Muscle layer of duodenum (tissue), 2 donors: Measurements from ENCODE around the gene CYP2J2.
"Not testable (repeated sequence)": the region's sequence is repeated elsewhere in the genome, so short reads cannot be mapped to it uniquely, and the experiment has no call there.

Experiments
- H3K27ac ChIP-seq: one replicate; pipeline ENCODE4 v1.7.0; 2013; ENCODE audit warnings: mild to moderate bottlenecking, low read length
- H3K27me3 ChIP-seq: one replicate; pipeline ENCODE4 v1.7.0; 2013; ENCODE audit warnings: low read depth, mild to moderate bottlenecking, control low read depth, low read length
- H3K36me3 ChIP-seq, 2 donors: one replicate each; pipeline ENCODE4 v1.7.0; 2013; ENCODE audit warnings: low read length in 2 of 2, control low read depth in 1 of 2, mild to moderate bottlenecking in 1 of 2; ENCODE audit not compliant: insufficient read depth in 2 of 2, control insufficient read depth in 1 of 2
- H3K4me1 ChIP-seq, 2 donors: one replicate each; pipeline ENCODE4 v1.7.0; 2013; ENCODE audit warnings: low read length in 2 of 2, mild to moderate bottlenecking in 2 of 2, control low read depth in 1 of 2, moderate library complexity in 1 of 2; ENCODE audit not compliant: insufficient read depth in 2 of 2, control insufficient read depth in 1 of 2
- H3K4me3 ChIP-seq, 2 donors: one replicate each; pipeline ENCODE4 v1.7.0; 2013; ENCODE audit warnings: low read length in 2 of 2, low read depth in 1 of 2, mild to moderate bottlenecking in 1 of 2
- H3K9me3 ChIP-seq, 2 donors: one replicate each; pipeline ENCODE4 v1.7.0; 2013; ENCODE audit warnings: low read length in 2 of 2, control low read depth in 1 of 2, mild to moderate bottlenecking in 1 of 2; ENCODE audit not compliant: control insufficient read depth in 1 of 2
- donor health status: healthy.

Gene CYP2J2

GRCh38 chr1:59948990-59949389 lies 22.4 kb upstream of the CYP2J2 start:
- Histone ChIP-seq H3K4me3 (no peak overlapping the region), H3K36me3 (no peaks in the 10 kb centered on the region), H3K27me3 (no peaks in the 10 kb centered on the region), H3K27ac (no peak overlapping the region), H3K9me3 (no peaks in the 10 kb centered on the region), H3K4me1 (peaks cover 0 to 4% of the 10 kb centered on the region in 2 donors)

- Histone ChIP-seq H3K4me3 (no peak overlapping the region), H3K27ac (no peak overlapping the region), H3K9me3 (no peaks in the 10 kb centered on the region)
Observed at GRCh38 chr1:59947047-59947938, 20.7 kb upstream of the CYP2J2 start.

DNA sequence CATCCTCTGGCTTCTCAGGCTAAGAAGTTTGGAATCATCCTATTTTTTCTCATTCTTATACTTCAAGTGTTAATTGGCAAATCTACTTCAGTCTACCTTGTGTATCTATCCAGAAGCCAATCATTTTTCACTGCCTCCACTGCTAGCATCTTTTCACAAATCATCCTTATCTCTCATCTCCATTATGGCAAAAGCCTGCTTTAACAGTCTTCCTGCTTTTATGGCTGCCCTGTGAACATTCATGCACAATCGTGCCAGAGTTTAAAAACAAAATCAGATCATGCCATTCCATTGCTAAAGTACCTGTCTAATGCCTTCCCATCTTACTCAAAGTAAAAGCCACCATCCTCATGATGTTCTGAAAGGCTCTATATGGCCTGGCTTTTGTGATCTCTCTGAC lies 19.2 kb upstream of the CYP2J2 start:
- H3K27me3 ChIP-seq: no peaks in the 10 kb centered on the region
- H3K4me1 ChIP-seq: peaks cover 0 to 4% of the 10 kb centered on the region in 2 donors
- no peak overlapping the region for H3K27ac ChIP-seq
- no peak overlapping the region for H3K4me3 ChIP-seq
- no peaks in the 10 kb centered on the region for H3K9me3 ChIP-seq
- H3K36me3 ChIP-seq: no peaks in the 10 kb centered on the region

More at GRCh38 chr1:59947047-59947938, 20.7 kb upstream of the CYP2J2 start:
- Histone ChIP-seq H3K4me1 (peaks cover 0 to 4% of the 10 kb centered on the region in 2 donors), H3K27me3 (no peaks in the 10 kb centered on the region), H3K36me3 (no peaks in the 10 kb centered on the region)

DNA sequence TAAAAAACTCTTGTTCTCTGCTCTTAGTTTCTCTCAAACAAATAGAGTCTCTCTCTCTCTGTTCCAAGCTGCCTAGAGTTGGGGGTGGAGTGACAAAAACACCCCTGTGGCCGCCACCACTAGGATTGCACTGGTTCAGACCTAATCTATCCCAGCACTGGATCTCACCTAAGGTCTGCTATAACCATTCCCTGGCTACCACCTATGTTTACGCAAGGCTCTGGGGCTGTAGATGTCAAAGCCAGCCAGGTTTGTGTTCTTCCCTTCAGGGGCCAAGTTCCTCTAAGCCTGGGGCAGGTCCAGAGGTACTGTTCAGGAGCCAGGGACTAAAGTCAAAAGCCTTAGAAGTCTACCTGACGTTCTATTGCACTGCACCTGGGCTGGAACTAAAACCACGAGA lies 12.8 kb upstream of the CYP2J2 start:
- no peaks in the 10 kb centered on the region for H3K36me3 ChIP-seq
- H3K27me3 ChIP-seq: no peaks in the 10 kb centered on the region
- H3K4me1 ChIP-seq: no peaks in the 10 kb centered on the region
- no peak overlapping the region for H3K4me3 ChIP-seq
- H3K27ac ChIP-seq: no peak overlapping the region
- H3K9me3 ChIP-seq: no peaks in the 10 kb centered on the region

GRCh38 chr1:59937636-59938210 lies 11.2 kb upstream of the CYP2J2 start:
- H3K4me1 ChIP-seq: no peaks in the 10 kb centered on the region
- H3K9me3 ChIP-seq: no peaks in the 10 kb centered on the region
- no peak overlapping the region for H3K4me3 ChIP-seq
- no peak overlapping the region for H3K27ac ChIP-seq
- H3K27me3 ChIP-seq: no peaks in the 10 kb centered on the region
- H3K36me3 ChIP-seq: no peaks in the 10 kb centered on the region

DNA sequence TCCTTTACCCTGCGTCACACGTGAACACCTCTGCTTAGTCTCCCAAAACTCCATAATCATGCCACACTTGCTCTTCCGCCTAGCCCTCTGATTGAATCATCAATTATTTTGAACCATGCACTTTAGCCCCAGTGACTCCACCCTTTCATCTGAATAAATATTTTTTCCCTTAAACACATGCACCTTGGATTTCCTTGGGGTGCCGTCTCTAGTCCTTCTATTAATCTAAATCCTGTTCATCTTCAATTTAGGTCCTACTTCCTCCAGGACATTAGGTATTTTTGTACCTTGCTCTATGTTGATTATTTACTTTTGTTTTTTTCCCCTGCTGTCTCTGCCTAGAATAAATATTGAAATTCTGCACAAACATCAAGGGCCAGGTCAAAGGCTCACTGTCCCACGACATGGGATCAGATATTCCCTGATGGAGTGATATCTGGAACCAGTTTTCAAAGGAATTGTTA lies 9.8 kb upstream of the CYP2J2 start:
- Histone ChIP-seq H3K4me1 (no peaks in the 10 kb centered on the region), H3K4me3 (no peak overlapping the region), H3K9me3 (no peaks in the 10 kb centered on the region), H3K36me3 (no peaks in the 10 kb centered on the region), H3K27me3 (no peaks in the 10 kb centered on the region), H3K27ac (no peak overlapping the region)

DNA sequence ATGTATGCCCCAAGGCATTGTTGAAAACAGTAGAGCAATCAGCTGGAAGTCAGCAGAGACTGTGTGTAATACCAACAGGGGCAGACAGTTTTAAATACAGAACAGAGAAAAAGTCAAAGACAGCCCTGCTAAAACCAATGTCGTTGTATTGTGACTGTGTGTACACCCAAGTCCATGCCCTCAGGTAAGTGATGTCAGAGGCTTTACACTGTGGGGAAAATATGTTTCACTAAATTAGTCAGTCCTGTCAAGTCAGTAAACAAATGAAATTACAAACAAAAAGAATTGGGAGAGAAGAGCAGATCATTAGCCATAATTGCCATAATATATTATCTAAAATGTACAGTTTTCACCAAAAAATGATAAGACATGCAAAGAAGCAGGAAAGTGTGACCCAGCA lies 2.4 kb upstream of the CYP2J2 start:
- Histone ChIP-seq H3K9me3 (no peaks in the 10 kb centered on the region), H3K36me3 (no peaks in the 10 kb centered on the region), H3K4me1 (peaks cover 0 to 5% of the 10 kb centered on the region in 2 donors), H3K27ac (no peak overlapping the region), H3K27me3 (no peaks in the 10 kb centered on the region), H3K4me3 (no peak overlapping the region)

GRCh38 chr1:59927213-59927612 lies 640 bp upstream of the CYP2J2 start:
- H3K4me3 ChIP-seq: peak overlapping the region; percentile 69 to 74
- peaks cover 0 to 5% of the 10 kb centered on the region in 2 donors for H3K4me1 ChIP-seq
- no peak overlapping the region for H3K27ac ChIP-seq
- no peaks in the 10 kb centered on the region for H3K27me3 ChIP-seq
- H3K36me3 ChIP-seq: no peaks in the 10 kb centered on the region
- no peaks in the 10 kb centered on the region for H3K9me3 ChIP-seq

GRCh38 chr1:59924653-59925052 lies 1.9 kb downstream of the CYP2J2 start:
- Histone ChIP-seq H3K27ac (no peak overlapping the region), H3K4me3 (no peak overlapping the region), H3K36me3 (no peaks in the 10 kb centered on the region), H3K27me3 (no peaks in the 10 kb centered on the region), H3K9me3 (no peaks in the 10 kb centered on the region), H3K4me1 (peaks cover 0 to 5% of the 10 kb centered on the region in 2 donors)

DNA sequence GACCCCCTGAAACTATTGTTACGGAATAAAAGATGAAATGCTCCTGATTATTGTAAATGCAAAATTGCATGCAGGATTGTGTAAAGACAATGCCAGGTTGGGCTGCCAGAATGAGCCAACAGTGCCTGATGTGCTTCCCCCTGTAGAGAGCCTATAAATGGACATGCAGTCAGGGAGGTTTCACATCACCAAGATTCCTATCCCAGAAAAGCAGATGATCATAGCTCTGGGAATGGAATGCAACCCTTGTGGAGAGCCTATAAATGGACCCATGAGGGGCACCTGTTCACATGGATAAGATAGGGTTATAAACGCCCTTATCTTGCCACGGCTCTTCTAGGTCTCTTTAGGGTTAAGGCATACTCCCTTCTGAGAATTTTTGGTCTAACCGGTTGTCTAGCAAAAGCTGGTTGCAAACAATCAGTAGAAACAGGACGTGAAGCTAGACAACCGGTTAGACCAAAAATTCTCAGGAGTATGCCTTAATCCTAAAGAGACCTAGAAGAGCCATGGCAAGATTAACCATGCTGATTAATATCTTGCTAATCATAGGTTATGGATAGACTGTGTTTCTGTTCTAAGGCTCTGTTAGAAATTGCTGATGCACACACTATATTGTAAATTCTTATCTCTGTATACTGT lies 5.2 kb downstream of the CYP2J2 start:
- H3K27me3 ChIP-seq, H3K4me3 ChIP-seq, H3K9me3 ChIP-seq, H3K27ac ChIP-seq, H3K4me1 ChIP-seq, H3K36me3 ChIP-seq: not testable (repeated sequence)

- no peaks in the 10 kb centered on the region for H3K36me3 ChIP-seq
- no peaks in the 10 kb centered on the region for H3K4me1 ChIP-seq
Observed at GRCh38 chr1:59919746-59920145, 6.8 kb downstream of the CYP2J2 start.

More at GRCh38 chr1:59919746-59920145, 6.8 kb downstream of the CYP2J2 start:
- H3K27me3 ChIP-seq: no peaks in the 10 kb centered on the region
- H3K9me3 ChIP-seq: no peaks in the 10 kb centered on the region
- H3K27ac ChIP-seq: no peak overlapping the region
- no peak overlapping the region for H3K4me3 ChIP-seq
